Stimulated activated CD4-positive, alpha-beta T cell treated with anti-CD3 and anti-CD28 coated beads, Interleukin-4, amount 100 ng/mL, for 1 hour (primary cell): ENCODE data around the gene MTUS2.

ENCODE experiments used
- DNase-seq: peaks from one replicate; pipeline ENCODE4 v3.0.0-alpha.2; 2020

Gene MTUS2

DNA sequence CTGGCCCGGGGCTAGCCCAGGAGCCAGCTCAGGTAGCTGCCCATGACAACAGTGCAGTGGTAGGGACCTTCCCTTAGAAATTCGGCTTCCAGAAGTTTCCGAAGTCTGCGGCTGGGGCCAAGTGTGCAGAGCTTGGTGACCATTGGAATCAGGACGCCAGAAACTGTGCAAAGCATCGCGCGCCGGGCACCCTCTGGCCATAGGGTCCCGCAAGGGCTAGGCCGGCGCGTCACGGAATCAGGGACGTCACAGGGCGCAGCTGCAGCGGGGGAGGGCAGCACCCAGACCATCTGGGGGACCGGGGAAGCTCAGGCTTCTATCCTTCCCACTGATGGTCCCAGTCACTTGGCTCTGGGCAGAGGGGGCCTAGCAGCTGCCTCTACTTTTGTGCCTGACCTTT, 219.1 kb downstream of the MTUS2 start:
- no peak for DNase-seq

DNA sequence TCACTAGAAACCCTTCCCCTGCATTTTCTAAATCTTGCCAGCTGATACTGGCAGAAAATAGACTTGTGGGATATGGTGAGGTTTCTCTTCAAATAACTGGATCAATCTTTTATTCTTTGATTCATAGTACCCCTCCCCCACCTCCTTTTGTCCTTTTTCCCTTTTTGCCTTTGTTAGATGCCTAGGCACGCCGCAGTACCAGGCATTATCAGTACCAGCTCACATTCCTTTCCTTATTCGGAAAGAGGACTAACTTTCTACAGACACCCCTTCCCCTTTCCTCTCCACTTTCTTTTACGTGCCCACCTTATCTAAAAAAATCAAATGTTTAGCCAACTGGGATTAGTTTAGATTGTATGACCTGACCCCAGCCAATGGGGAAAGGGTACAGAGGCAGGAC, 226.4 kb downstream of the MTUS2 start:
- no peak for DNase-seq

GRCh38 chr13:29049524-29049923, 229.4 kb downstream of the MTUS2 start:
- no peak for DNase-seq

- no peak for DNase-seq
Observed at GRCh38 chr13:29050719-29051118, 230.6 kb downstream of the MTUS2 start.

DNA sequence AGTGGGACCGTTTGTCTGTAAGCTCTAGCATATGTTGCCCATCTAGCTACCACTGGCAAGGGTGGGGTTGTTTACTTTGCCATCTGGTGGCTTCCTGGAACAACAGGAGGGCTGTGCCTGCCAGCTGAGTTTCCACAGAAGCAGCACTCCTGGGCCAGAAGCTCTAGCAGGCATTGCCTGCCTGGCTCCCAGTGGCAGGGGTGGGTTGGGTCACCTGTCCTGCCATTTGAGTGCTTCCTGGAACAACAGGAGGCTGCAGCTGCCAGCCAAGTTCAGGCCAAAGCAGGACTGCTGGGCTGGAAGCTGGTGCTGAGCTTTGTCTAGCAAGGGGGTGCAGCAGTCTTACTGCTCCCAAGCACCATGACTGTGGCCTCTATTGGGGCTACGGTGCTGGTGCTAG, 239.7 kb downstream of the MTUS2 start:
- DNase-seq, result no peak

DNA sequence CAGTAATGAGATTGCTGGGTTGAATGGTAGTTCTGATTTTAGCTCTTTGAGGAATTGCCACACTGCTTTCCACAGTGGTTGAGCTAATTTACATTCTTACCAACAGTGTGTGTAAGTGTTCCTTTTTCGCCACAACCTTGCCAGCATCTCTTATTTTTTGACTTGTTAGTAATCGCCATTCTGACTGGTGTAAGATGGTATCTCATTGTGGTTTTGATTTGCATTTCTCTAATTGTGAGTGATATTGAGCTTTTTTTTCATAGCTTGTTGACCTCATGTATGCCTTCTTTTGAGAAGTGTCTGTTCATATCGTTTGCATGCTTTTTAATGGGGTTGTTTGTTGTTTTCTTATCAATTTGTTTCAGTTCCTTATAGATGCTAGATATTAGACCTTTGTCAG, 245.0 kb downstream of the MTUS2 start:
- DNase-seq, result no peak

- DNase-seq, result no peak
Observed at GRCh38 chr13:29067306-29067945, 247.3 kb downstream of the MTUS2 start.

- no peak for DNase-seq
Observed at GRCh38 chr13:29073755-29074154, 253.6 kb downstream of the MTUS2 start.

DNA sequence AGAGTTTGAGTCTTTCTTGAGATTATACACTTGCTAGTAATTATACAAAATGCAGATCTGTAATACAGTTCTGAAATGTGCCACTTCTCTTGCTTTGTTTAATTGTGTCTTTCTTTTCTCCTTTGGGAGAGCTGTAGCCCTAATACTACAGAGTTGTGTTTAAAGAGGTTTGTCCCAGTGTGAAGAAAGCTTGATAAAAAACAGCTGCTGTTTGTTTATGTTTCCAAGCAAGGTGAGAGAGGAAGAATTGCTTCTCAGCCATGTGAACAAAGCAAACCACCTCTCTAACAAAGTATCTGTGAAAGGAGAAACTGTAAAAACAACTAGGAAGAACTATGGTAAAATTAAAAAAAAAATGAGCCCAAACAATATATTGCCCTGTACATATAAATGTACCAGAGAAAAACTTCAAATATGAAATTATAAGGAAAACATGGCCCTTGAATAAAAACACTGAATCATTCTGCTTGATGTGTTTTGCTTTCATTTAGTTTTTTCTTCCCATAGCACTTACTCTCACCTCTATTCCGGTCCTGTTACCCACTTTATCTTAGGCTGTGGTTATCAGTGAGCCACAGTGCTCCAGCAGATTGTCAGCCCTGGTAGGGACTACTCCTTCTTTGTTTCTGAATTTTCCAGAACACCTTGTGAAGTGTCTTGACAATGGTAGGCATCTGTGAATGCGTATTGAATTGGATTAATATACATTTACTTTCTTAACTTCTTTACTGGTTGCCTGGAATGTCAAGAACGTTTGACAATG, 257.1 kb downstream of the MTUS2 start:
- DNase-seq, result no peak

DNA sequence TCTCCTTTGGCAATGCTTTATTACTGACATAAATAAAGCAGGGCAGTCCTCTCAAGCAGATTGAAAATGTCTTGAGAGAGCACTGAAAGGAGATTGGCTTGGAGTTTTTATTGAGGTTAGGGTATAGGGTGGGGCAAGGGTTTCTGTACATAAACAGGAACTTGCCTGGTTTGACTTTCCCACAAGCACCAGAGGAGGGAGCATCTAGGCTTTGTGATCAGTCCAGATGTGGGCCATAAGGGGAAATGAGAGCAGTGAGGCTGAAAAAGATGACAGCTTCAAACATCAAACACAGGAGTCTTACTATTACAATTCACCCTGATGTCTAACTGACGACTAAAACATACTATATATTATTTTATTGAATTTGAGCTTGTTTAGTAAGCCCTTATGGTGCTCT, 260.9 kb downstream of the MTUS2 start:
- no peak for DNase-seq

DNA sequence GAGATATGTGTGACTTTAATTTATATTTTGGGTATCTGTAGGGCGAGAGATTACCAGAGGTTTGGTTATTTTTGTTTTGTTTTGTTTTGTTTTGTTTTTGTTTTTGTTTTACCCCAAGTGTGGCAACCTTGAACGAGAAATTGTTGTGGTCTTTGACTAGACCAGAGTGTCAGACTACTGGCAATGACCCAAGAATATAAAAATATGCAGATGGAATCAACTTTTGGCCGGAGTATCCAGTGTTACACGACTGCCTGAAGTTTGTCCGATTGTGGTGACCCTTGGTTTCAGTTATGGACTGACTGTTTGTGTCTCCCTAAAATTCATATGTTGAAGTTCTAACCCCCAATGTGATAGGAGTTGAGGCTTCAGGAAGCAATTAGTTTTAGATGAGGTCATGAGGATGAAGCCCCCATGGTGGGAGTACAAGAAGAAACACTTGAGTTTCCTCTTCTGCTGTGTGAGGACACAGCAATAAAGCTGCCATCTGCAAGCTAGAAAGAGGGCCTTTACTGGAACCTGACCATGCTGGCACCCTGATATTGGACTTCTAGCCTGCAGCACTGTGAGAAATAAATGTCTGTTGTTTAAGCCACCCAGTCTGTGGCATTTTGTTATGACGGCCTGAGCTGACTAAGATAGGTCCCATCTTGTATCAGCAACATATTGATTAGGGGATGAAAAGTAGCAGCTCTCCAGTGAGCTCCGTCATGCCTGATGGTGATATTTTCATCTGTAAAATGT, 261.7 kb downstream of the MTUS2 start:
- no peak for DNase-seq

DNA sequence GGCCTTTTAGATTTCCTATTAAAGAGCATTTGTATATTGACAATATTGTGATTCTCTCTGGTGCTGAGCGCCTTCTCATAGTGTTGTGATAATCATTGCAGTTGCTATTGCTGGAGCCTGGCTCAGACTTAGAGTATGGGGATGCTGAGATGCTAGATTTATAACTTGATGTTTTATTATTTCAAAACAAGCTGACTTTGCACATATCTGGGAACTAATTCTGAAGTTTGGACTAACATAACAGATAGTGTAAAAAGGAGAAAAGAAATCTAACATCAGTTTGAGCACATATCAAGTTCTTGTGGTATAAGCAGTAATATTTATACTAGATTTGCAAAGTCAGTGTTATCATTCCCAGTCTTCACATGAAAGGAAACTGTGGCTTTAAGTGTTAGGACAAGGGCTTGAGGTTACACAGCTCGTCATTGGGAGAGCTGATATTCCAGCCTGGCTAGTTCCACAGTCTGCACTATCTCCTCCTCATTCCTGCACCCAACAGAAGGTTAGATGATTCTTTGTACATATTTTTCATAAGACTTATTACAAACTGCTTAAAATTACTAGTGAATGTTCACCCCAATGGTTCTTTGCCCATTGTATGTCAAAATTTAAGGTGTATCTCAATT, 279.8 kb downstream of the MTUS2 start:
- no peak for DNase-seq

DNA sequence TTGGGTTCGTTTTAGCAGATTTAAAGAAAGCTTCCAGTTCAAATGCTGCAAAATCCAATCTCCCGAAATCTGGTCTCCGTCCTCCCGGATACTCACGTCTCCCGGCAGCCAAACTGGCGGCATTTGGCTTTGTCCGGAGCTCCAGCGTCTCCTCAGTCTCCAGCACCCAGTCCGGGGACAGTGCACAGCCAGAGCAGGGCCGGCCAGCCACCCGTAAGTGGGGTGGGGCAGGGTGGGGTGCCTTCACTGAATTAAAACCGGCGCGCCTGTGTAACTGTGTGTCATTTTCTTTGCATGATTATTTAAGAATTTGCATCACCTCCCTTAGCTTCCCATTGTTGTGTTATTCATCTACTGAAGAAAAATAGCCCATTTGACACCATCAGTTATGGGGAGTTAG, 280.6 kb downstream of the MTUS2 start:
- DNase-seq, result no peak

- no peak for DNase-seq
Observed at GRCh38 chr13:29101409-29101808, 281.3 kb downstream of the MTUS2 start.

DNA sequence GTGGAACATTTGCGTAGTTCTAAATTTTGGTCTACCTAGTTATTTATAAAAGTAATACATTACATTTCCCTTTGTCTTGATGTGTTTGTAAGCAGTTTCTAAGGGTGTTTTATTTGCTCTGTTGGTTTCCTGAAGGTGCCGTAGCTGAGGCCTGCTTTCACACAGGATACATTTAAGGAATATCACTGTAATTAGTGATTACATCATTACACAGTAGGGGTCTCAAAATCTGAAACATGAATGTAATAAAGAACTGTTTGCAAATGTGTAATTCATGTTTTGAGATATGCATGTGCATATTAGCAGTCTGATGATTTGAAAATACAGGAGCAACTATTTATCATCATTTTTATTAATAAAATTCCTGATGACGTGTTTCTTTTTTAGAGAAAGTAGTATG, 281.8 kb downstream of the MTUS2 start:
- DNase-seq, result no peak

DNA sequence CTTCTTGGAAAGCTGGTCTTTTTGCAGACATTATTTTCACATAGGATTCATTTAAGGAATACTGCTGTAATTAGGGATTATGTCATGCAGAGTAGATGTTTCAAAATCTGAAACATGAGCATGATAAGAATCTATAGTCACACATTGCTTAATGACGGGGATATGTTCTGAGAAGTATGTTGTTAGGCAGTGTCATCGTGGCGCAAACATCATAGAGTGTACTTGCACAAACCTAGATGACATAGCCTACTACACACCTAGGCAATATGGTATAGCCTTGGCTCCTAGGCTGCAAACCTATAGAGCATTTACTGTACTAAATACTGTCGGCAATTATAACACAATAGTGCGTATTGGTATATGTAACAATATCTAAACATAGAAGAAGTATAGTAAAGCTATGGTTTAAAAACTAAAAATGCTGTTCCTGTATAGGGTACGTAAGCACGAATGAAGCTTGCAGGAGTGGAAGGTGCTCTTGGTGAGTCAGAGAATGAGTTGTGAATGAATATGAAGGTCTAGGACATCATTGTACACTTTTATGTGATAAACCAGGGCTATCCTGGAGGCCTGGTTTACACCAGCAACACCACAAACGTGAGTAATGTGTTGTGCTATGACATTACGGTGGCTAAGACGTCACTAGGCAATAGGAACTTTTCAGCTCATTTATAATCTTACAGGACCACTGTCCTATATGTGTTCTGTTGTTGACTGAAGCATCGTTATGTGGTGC, 283.1 kb downstream of the MTUS2 start:
- DNase-seq, result no peak

- no peak for DNase-seq
Observed at GRCh38 chr13:29104461-29104860, 284.3 kb downstream of the MTUS2 start.

DNA sequence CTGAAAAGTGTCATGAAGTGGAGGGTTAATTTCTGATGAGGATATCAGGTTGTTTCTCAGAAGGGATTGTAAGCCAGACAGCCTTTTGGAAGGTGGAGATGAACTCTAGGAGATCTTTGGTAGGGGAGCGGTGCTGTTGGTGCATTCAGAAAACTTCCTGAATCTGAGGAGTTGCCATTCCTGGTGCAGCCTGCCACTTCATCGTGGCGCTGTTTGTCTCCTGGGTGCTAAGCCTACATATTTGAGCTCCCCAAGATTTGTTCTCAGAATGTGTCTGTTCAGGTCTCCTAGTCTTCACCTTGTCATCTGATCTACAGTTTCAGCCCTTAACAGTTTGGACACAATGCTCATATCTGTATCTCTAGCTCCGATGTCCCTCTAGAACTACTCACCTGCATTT, 285.6 kb downstream of the MTUS2 start:
- DNase-seq, result no peak

DNA sequence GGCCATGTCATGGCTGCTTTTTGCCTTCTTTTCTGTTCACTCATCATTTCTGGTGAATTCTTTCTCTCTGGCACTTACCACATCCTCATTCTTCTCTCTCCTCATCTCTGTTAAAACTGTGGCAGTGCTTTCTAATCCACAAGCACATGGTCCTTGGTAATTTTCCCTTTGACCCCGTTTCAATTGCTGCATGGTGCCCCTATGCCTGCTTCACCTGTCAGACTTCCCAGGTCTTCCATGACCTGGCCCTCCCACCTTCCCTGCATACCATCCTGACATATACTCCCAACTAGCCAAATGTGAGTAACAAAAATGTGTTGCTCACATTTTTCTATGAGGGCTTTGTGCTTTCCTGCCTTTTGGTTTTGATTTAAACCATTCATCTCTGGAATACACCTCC, 286.5 kb downstream of the MTUS2 start:
- no peak for DNase-seq

GRCh38 chr13:29108068-29108786, 288.1 kb downstream of the MTUS2 start:
- DNase-seq, result no peak

DNA sequence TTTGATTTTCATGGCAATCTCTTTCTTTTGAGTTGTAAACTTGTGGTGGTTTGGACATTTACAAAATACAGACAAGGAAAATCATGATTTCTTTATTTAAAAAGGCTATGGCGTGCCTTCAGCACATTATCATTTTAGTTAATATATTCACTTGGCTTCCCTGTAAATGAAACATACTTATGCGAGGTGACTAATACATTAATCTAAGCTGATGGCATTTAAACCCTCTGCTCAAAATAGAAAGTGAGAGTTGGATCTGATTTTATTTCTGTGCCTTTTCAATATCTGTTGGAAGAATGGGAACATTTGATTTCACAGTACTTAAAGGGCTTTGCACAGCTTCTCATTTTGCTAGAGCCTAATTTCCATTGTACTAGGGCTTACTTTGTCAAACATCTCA, 289.8 kb downstream of the MTUS2 start:
- DNase-seq, result no peak

DNA sequence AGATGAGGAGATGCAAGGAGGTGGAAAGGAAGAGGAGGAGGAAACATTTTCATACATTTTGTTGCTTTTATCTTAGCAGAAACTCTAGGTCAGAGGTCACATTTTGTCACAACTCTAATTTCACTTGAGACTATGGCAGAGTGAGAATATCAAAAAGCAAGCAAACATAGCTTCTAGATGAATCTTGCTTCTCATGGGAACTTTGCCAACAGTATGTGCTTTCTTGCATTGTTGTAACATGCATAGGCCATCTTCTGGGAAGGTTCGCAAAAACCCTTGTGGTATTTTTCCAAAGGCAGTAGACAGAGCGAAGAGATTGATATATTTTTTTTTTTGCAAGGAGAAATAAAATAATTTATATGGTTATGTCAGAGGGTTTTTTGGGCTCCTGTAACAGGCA, 291.3 kb downstream of the MTUS2 start:
- no peak for DNase-seq
